ENCODE measurements around the gene SH3BGRL.

DNA sequence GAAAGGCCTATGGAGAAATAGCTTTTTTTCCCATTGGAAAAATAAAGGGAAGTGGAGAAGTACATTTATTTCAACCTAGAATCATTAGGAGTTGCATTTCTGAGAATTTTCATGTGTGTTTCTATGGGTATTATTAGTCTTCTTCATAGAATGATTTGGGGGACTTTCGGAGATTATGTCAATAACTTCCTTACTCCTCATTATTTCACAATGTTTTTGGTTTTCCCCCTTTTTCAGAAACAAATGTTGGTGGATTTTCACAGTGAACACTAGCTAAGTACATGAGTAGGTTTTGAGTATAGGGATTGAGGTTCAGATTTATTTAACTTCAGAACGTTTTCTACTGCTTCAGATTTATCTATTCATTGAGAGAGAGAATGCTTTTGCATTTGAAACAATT is 54.0 kb downstream of the SH3BGRL start:
- TF ChIP-seq, protein P1, sequence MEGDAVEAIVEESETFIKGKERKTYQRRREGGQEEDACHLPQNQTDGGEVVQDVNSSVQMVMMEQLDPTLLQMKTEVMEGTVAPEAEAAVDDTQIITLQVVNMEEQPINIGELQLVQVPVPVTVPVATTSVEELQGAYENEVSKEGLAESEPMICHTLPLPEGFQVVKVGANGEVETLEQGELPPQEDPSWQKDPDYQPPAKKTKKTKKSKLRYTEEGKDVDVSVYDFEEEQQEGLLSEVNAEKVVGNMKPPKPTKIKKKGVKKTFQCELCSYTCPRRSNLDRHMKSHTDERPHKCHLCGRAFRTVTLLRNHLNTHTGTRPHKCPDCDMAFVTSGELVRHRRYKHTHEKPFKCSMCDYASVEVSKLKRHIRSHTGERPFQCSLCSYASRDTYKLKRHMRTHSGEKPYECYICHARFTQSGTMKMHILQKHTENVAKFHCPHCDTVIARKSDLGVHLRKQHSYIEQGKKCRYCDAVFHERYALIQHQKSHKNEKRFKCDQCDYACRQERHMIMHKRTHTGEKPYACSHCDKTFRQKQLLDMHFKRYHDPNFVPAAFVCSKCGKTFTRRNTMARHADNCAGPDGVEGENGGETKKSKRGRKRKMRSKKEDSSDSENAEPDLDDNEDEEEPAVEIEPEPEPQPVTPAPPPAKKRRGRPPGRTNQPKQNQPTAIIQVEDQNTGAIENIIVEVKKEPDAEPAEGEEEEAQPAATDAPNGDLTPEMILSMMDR (conservative IDR thresholded peaks at IDR 0.05 in 1 of 2, IDR thresholded peaks at IDR 0.05 in 1 of 2; ENCODE audit: low read depth in 1 of 2, low read length in 2 of 2): no peak
- TF ChIP-seq EZH2 (IDR thresholded peaks at IDR 0.05; ENCODE audit: low read length, missing control alignments): no peak

Data from fibroblast of lung (primary cell).